OCI-LY1 (cell line): ENCODE data around the gene A1CF.

Experiments
- H2AFZ ChIP-seq: fragments of 200-600 bp; sonication (generic), shearing (Covaris generic); 2 replicates; pipeline ENCODE4 v1.6.0; 2014; ENCODE audit warnings: antibody characterized with exemption, mild to moderate bottlenecking, low read length
- H3F3A ChIP-seq: fragments of 200-600 bp; sonication (generic), shearing (Covaris generic); 2 replicates; pipeline ENCODE4 v1.6.0; 2014; ENCODE audit warnings: mild to moderate bottlenecking, antibody characterized with exemption, low read length, moderate library complexity; ENCODE audit not compliant: insufficient read depth
- H3K27ac ChIP-seq: fragments of 200-600 bp; sonication (generic); 2 replicates; pipeline ENCODE4 v1.5.1; 2014; ENCODE audit warnings: low read length, mixed run types, mild to moderate bottlenecking, low read depth; ENCODE audit not compliant: poor library complexity, severe bottlenecking
- H3K27me3 ChIP-seq: fragments of 200-600 bp; sonication (generic); 2 replicates; pipeline ENCODE4 v1.6.0; 2014; ENCODE audit warnings: antibody characterized with exemption, mild to moderate bottlenecking, low read length, moderate library complexity; ENCODE audit not compliant: insufficient read depth
- H3K36me3 ChIP-seq: fragments of 200-600 bp; sonication (generic); 2 replicates; pipeline ENCODE4 v1.6.1; 2014; ENCODE audit warnings: mild to moderate bottlenecking, antibody characterized with exemption, low read length, moderate library complexity, mixed read lengths; ENCODE audit not compliant: insufficient read depth
- H3K4me1 ChIP-seq: fragments of 200-600 bp; sonication (generic); 2 replicates; pipeline ENCODE4 v1.5.1; 2014; ENCODE audit warnings: mild to moderate bottlenecking, low read length, moderate library complexity; ENCODE audit not compliant: insufficient read depth, severe bottlenecking
- H3K4me2 ChIP-seq: fragments of 200-600 bp; sonication (generic), shearing (Covaris generic); 2 replicates; pipeline ENCODE4 v1.6.1; 2014; ENCODE audit warnings: low read length
- H3K4me3 ChIP-seq: fragments of 200-600 bp; sonication (generic); 2 replicates; pipeline ENCODE4 v1.5.1; 2014; ENCODE audit warnings: low read length, low read depth, mild to moderate bottlenecking, mixed read lengths; ENCODE audit not compliant: poor library complexity, severe bottlenecking
- H3K79me2 ChIP-seq: fragments of 200-600 bp; shearing (Covaris generic); 2 replicates; pipeline ENCODE4 v1.6.1; 2016; ENCODE audit warnings: mixed run types, low read length, mixed read lengths; ENCODE audit not compliant: insufficient read depth
- H3K9ac ChIP-seq: fragments of 200-600 bp; sonication (generic), shearing (Covaris generic); 2 replicates; pipeline ENCODE4 v1.6.1; 2014; ENCODE audit warnings: mild to moderate bottlenecking, low read length, mixed read lengths
- H3K9me2 ChIP-seq: fragments of 200-600 bp; sonication (generic), shearing (Covaris generic); 2 replicates; pipeline ENCODE4 v1.6.1; 2014; ENCODE audit warnings: low read depth, mild to moderate bottlenecking, low read length, mixed read lengths
- H3K9me3 ChIP-seq: fragments of 200-600 bp; shearing (Covaris generic); 2 replicates; pipeline ENCODE4 v1.6.1; 2014; ENCODE audit warnings: low read length, mixed read lengths
- H4K20me1 ChIP-seq: fragments of 200-600 bp; sonication (generic), shearing (Covaris generic); 2 replicates; pipeline ENCODE4 v1.6.0; 2016; ENCODE audit warnings: mild to moderate bottlenecking, low read length; ENCODE audit not compliant: insufficient read depth
- EZH2 ChIP-seq: fragments of 200-600 bp; sonication (generic), shearing (Covaris generic); IDR thresholded peaks from 2 replicates; pipeline ENCODE4 v1.8.0; 2017; ENCODE audit warnings: borderline replicate concordance, mixed run types, mild to moderate bottlenecking, antibody characterized with exemption, low read length, moderate library complexity, mixed read lengths
- TF ChIP-seq, protein P1 (sequence below): fragments of 200-600 bp; sonication (generic), shearing (Covaris generic); IDR thresholded peaks from 2 replicates; pipeline ENCODE4 v1.5.1; 2017; ENCODE audit warnings: mild to moderate bottlenecking, antibody characterized with exemption, low read length, moderate library complexity, mixed read lengths

The A1CF gene

DNA sequence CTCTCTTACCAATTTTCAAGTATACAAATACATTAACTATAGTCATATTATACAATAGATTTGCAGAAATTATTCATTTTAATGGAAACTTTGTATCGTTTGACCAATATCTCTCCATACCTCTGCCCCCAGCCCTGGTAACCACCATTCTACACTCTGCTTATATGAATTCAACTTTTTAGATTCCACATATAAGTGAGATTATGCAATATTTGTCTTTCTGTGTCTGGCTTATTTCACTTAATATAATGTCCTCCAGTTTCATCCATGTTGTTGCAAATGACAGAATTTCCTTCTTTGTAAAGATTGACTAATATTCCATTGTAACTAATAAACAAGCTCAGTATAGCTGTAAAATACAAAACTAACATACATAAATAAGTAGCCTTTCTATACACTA, 55.4 kb downstream of the A1CF start:
- H3K9ac ChIP-seq: no peak overlapping the region
- no peak overlapping the region for H3K27ac ChIP-seq
- no peaks in the 10 kb centered on the region for H3K4me1 ChIP-seq
- no peaks in the 10 kb centered on the region for H3K27me3 ChIP-seq
- no peak overlapping the region for H3K4me3 ChIP-seq
- H3K36me3 ChIP-seq: no peaks in the 10 kb centered on the region
- no peaks in the 10 kb centered on the region for H3K9me3 ChIP-seq
- no peaks in the 10 kb centered on the region for H3K79me2 ChIP-seq
- no peaks in the 10 kb centered on the region for H3F3A ChIP-seq
- TF ChIP-seq EZH2: no peak
- TF ChIP-seq, protein P1, sequence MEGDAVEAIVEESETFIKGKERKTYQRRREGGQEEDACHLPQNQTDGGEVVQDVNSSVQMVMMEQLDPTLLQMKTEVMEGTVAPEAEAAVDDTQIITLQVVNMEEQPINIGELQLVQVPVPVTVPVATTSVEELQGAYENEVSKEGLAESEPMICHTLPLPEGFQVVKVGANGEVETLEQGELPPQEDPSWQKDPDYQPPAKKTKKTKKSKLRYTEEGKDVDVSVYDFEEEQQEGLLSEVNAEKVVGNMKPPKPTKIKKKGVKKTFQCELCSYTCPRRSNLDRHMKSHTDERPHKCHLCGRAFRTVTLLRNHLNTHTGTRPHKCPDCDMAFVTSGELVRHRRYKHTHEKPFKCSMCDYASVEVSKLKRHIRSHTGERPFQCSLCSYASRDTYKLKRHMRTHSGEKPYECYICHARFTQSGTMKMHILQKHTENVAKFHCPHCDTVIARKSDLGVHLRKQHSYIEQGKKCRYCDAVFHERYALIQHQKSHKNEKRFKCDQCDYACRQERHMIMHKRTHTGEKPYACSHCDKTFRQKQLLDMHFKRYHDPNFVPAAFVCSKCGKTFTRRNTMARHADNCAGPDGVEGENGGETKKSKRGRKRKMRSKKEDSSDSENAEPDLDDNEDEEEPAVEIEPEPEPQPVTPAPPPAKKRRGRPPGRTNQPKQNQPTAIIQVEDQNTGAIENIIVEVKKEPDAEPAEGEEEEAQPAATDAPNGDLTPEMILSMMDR: no peak
- H4K20me1 ChIP-seq: no peaks in the 10 kb centered on the region
- no peak overlapping the region for H3K4me2 ChIP-seq
- no peaks in the 10 kb centered on the region for H3K9me2 ChIP-seq
- H2AFZ ChIP-seq: no peak overlapping the region

DNA sequence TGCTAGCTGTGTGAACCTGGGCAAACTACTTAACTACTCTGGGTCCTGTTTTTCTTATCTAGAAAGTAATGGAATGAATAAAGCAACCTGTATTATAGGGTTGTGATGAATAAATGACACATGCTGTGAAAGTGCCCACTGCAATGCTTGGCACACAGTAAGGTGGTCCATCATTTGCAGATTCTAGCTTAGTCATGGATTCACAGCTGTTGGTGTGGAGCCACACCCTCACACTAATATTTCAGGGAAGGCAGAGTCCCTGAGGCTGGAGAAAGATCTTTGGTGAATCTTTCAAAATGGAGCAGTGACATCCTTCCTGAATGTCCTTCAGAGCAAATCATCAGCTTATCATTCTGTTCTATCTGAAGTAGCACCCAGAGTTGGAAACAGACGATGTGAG, 60.6 kb downstream of the A1CF start:
- Histone ChIP-seq H3K27me3 (no peaks in the 10 kb centered on the region), H3F3A (no peaks in the 10 kb centered on the region), H2AFZ (no peak overlapping the region), H3K9me2 (no peaks in the 10 kb centered on the region), H3K79me2 (no peaks in the 10 kb centered on the region), H3K4me3 (no peak overlapping the region), H3K9ac (no peak overlapping the region), H3K4me1 (no peaks in the 10 kb centered on the region), H3K9me3 (no peaks in the 10 kb centered on the region), H3K27ac (no peak overlapping the region), H3K36me3 (no peaks in the 10 kb centered on the region), H4K20me1 (no peaks in the 10 kb centered on the region), H3K4me2 (no peak overlapping the region)
- TF ChIP-seq EZH2: no peak
- TF ChIP-seq, protein P1: no peak

DNA sequence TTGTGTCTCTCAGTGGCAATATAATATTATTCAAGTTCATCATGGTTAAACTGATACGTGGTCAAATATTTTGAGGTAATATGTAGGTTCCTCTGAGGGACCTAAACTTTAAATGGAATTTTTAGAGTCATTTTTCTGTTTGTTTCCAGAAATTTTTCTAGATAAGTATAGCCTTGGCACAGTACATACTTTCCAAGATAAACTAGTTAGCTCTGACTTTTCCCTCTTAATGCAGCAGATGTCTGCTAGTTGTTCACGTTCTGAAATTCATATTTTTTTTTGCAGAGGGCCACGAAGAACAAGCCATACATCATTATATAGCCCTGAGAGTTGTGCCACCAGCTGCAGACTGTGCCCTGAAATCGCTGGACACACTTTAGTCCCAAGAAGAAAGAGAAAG, 61.6 kb downstream of the A1CF start:
- H3K4me2 ChIP-seq: no peak overlapping the region
- H3K36me3 ChIP-seq: no peaks in the 10 kb centered on the region
- TF ChIP-seq EZH2: no peak
- TF ChIP-seq, protein P1: no peak

More for the DNA sequence above, 61.6 kb downstream of the A1CF start:
- Histone ChIP-seq H3K9me2 (no peaks in the 10 kb centered on the region), H3K9me3 (no peaks in the 10 kb centered on the region), H3K27me3 (no peaks in the 10 kb centered on the region), H4K20me1 (no peaks in the 10 kb centered on the region), H2AFZ (no peak overlapping the region), H3K4me3 (no peak overlapping the region), H3K4me1 (no peaks in the 10 kb centered on the region), H3F3A (no peaks in the 10 kb centered on the region), H3K79me2 (no peaks in the 10 kb centered on the region), H3K9ac (no peak overlapping the region), H3K27ac (no peak overlapping the region)
